H1 (cell line): ENCODE measurements around the gene SMIM7. TPM values are rescaled to one million over a fixed set of nuclear protein-coding genes. Genes with fewer than 3 reads are reported as not detected.

Experiments used
- BCL11A ChIP-seq, 2 experiments: IDR thresholded peaks; one replicate each; pipeline ENCODE4 v1.6.1; 2011; ENCODE audit warnings: low read depth in 2 of 2, low read length in 2 of 2, mild to moderate bottlenecking in 2 of 2
- CEBPB ChIP-seq: IDR thresholded peaks from 2 replicates; pipeline ENCODE4 v1.6.1; 2012; ENCODE audit warnings: low read depth, low read length
- CHD1 ChIP-seq: IDR thresholded peaks from 2 replicates; pipeline ENCODE4 v1.6.1; 2012; ENCODE audit warnings: low read depth, low read length, improper control_type of control experiment
- CHD7 ChIP-seq: fragments of 300-600 bp; sonication (generic); IDR thresholded peaks from 2 replicates; pipeline ENCODE4 v1.7.1; 2012; ENCODE audit warnings: low read length, moderate library complexity, mild to moderate bottlenecking, inconsistent platforms; ENCODE audit not compliant: insufficient replicate concordance
- CTBP2 ChIP-seq: IDR thresholded peaks from 2 replicates; pipeline ENCODE4 v1.7.0; 2011; ENCODE audit warnings: borderline replicate concordance, mild to moderate bottlenecking, moderate library complexity, mixed read lengths, low read length; ENCODE audit not compliant: insufficient read depth, insufficient read length
- GTF2F1 ChIP-seq: IDR thresholded peaks from 2 replicates; pipeline ENCODE4 v1.6.1; 2012; ENCODE audit warnings: low read depth, low read length, improper control_type of control experiment, borderline replicate concordance
- JUND ChIP-seq: IDR thresholded peaks from 2 replicates; pipeline ENCODE4 v1.6.1; 2011; ENCODE audit warnings: mild to moderate bottlenecking, improper control_type of control experiment, low read length
- POU5F1 ChIP-seq: IDR thresholded peaks from 2 replicates; pipeline ENCODE4 v1.6.1; 2011; ENCODE audit warnings: low read depth, mild to moderate bottlenecking, low read length, moderate library complexity
- RNF2 ChIP-seq: fragments of 200-900, 300-1000 bp; sonication (generic); IDR thresholded peaks from 2 replicates; pipeline ENCODE4 v1.7.1; 2016; ENCODE audit warnings: borderline replicate concordance, low read depth, mild to moderate bottlenecking, antibody characterized with exemption, low read length; ENCODE audit not compliant: poor library complexity, severe bottlenecking; ENCODE audit errors: missing control alignments
- SIX5 ChIP-seq: IDR thresholded peaks from 2 replicates; pipeline ENCODE4 v1.6.1; 2011; ENCODE audit warnings: mild to moderate bottlenecking, low read depth, low read length
- SP2 ChIP-seq: IDR thresholded peaks from 2 replicates; pipeline ENCODE4 v1.6.1; 2012; ENCODE audit warnings: mild to moderate bottlenecking, low read length, inconsistent platforms
- TEAD4 ChIP-seq: IDR thresholded peaks from 2 replicates; pipeline ENCODE4 v1.6.1; 2012; ENCODE audit warnings: low read depth, low read length, inconsistent platforms, mixed read lengths
- YY1 ChIP-seq: IDR thresholded peaks from 2 replicates; pipeline ENCODE4 v1.6.1; 2011; ENCODE audit warnings: low read depth, mild to moderate bottlenecking, low read length
- polyA plus RNA-seq, 7 experiments: library from polyadenylated mRNA; depleted of rRNA in 3 of 7; stranded (reverse) in 5 of 7; unstranded in 2 of 7; fragments of >200 nt in 5 of 7; fragments of 200-250 nt in 2 of 7; gene quantifications; 1 replicate in 5 of 7; 2 replicates in 1 of 7; 4 replicates in 1 of 7; pipeline versions ENCODE4 v1.2.1 to v1.2.3, GENCODE V29; 2011 to 2013; ENCODE audit warnings: missing spikeins in 2 of 7, mixed read lengths in 2 of 7
- total RNA-seq: library from RNA; stranded (reverse); fragmentation: NEBNext Ultra II Directional; extraction: Animal tissue kit (Norgen Biotek cat#: 25700); gene quantifications from 2 replicates; pipeline ENCODE4 v1.2.1, GENCODE V29; 2021

SMIM7 gene
- total and polyA plus RNA-seq, 2 of the 8 experiments (the other 6 are each of a cell fraction or from before 2014, with no cell fraction given) = 55.5 to 67.5 TPM

DNA sequence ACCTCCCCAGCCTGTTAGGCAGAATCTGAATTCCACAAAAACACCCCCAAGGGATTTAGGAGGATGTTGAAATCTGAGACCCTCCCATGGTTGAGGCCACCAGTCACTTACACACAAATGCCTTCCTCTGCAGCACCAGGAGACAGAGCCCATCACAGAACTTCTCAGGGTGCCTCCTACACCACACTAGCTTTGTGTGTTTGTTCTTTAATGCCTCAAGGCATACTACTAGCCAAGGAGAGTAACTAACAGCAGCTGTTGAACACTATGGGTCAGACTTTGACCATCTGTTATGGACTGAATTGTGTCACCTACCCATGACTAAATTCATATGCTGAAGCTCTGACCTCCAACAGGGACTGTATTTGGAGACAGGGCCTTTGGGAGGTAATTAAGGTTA lies 22.4 kb downstream of the SMIM7 start (continued):
- TF ChIP-seq CHD7 = no peak
- TF ChIP-seq SP2 = no peak
- no peak for TF ChIP-seq JUND
- TF ChIP-seq BCL11A (IDR thresholded peaks at IDR 0.05; ENCODE audit: low read depth in 2 of 2, low read length in 2 of 2) = no peak
- no peak for TF ChIP-seq CEBPB
- no peak for TF ChIP-seq RNF2
- TF ChIP-seq YY1 = no peak
- TF ChIP-seq CTBP2 = no peak
- TF ChIP-seq POU5F1 = no peak
- no peak for TF ChIP-seq GTF2F1
- no peak for TF ChIP-seq TEAD4
- no peak for TF ChIP-seq SIX5
- no peak for TF ChIP-seq CHD1
